ENCODE data around the gene AGL. TPM values are rescaled to one million over a fixed set of nuclear protein-coding genes. Genes with fewer than 3 reads are reported as not detected.
A peak's percentile ranks its signal among the peaks of the same experiment; 100 is the strongest.
"Not testable (repeated sequence)": the region's sequence is repeated elsewhere in the genome, so short reads cannot be mapped to it uniquely, and the experiment has no call there.

The AGL gene
- total RNA-seq, 2 donors from 2014 or later, result 89.2 to 102 TPM

GRCh38 chr1:99969260-99969728 is 119.1 kb downstream of the AGL start:
- Histone ChIP-seq H3K36me3 (ENCODE audit: control insufficient read depth, insufficient read depth, low read length) (peaks cover 23% of the 10 kb centered on the region), H3K9me3 (ENCODE audit: control insufficient read depth, low read length) (no peaks in the 10 kb centered on the region), H3K27me3 (ENCODE audit: control insufficient read depth, insufficient read depth, low read length, poor library complexity, severe bottlenecking) (no peaks in the 10 kb centered on the region), H3K4me3 (ENCODE audit: low read length) (peak overlapping the region; percentile 98), H3K27ac (ENCODE audit: low read depth, low read length) (no peak overlapping the region), H3K9ac (ENCODE audit: extremely low read depth, low read length, poor library complexity, severe bottlenecking) (peak overlapping the region; percentile 83), H3K4me1 (ENCODE audit: control insufficient read depth, insufficient read depth, low read length) (no peaks in the 10 kb centered on the region)
- H3K27ac Mint-ChIP-seq, result peak overlapping the region; percentile 35
- no peak for DNase-seq
- no peaks in the 10 kb centered on the region for H3K27me3 Mint-ChIP-seq (ENCODE audit: insufficient read depth)
- peaks cover 30% of the 10 kb centered on the region for H3K4me1 Mint-ChIP-seq
- peak overlapping the region; percentile 99 for H3K4me3 Mint-ChIP-seq
- no peak for TF ChIP-seq CTCF (conservative IDR thresholded peaks at IDR 0.05)
- peaks cover 16% of the 10 kb centered on the region for H3K36me3 Mint-ChIP-seq (ENCODE audit: low read depth)
- 51 to 71% methylated on average over 2 to 6 of the region's 6 CpGs for whole genome bisulfite sequencing, 2 experiments (ENCODE audit: insufficient coverage in 1 of 2, insufficient read length in 1 of 2)
- no peaks in the 10 kb centered on the region for H3K9me3 Mint-ChIP-seq

- WGBS, 2 experiments (ENCODE audit: insufficient coverage in 1 of 2, insufficient read length in 1 of 2), result 1 to 8% methylated on average over 22 to 74 of the region's 74 CpGs
- Mint-ChIP-seq H3K36me3 (ENCODE audit: low read depth) (peaks cover 21% of the 10 kb centered on the region), H3K9me3 (no peaks in the 10 kb centered on the region), H3K4me3 (peak within 1 kb of the TSS; percentile 99), H3K4me1 (peaks cover 29% of the 10 kb centered on the region), H3K27ac (peak within 1 kb of the TSS; percentile 97), H3K27me3 (ENCODE audit: insufficient read depth) (no peaks in the 10 kb centered on the region)
- H3K27me3 ChIP-seq (ENCODE audit: control insufficient read depth, insufficient read depth, low read length, poor library complexity, severe bottlenecking), result no peaks in the 10 kb centered on the region
- peak; percentile 18 for TF ChIP-seq CTCF (conservative IDR thresholded peaks at IDR 0.05)
- DNase-seq, result peak; percentile 96
- H3K4me3 ChIP-seq (ENCODE audit: low read length), result peak within 1 kb of the TSS; percentile 98
- H3K9ac ChIP-seq (ENCODE audit: extremely low read depth, low read length, poor library complexity, severe bottlenecking), result peak within 1 kb of the TSS; percentile 83
- no peaks in the 10 kb centered on the region for H3K4me1 ChIP-seq (ENCODE audit: control insufficient read depth, insufficient read depth, low read length)
- H3K36me3 ChIP-seq (ENCODE audit: control insufficient read depth, insufficient read depth, low read length), result peaks cover 30% of the 10 kb centered on the region
- no peaks in the 10 kb centered on the region for H3K9me3 ChIP-seq (ENCODE audit: control insufficient read depth, low read length)
- H3K27ac ChIP-seq (ENCODE audit: low read depth, low read length), result no peak within 1 kb of the TSS
These were observed 119.8 kb downstream of the AGL start, which contains the start of gene SLC35A3 for GRCh38 chr1:99969729-99970621. Gene SLC35A3, plus strand, starts transcription at chr1:99969996. Its CDS starts 23,559 bp downstream, at chr1:99993555.

GRCh38 chr1:99970713-99971255 is 120.6 kb downstream of the AGL start:
- no peak for DNase-seq
- no peaks in the 10 kb centered on the region for H3K9me3 ChIP-seq (ENCODE audit: control insufficient read depth, low read length)
- no peaks in the 10 kb centered on the region for H3K4me1 ChIP-seq (ENCODE audit: control insufficient read depth, insufficient read depth, low read length)
- H3K27me3 ChIP-seq (ENCODE audit: control insufficient read depth, insufficient read depth, low read length, poor library complexity, severe bottlenecking), result no peaks in the 10 kb centered on the region
- peak overlapping the region; percentile 83 for H3K9ac ChIP-seq (ENCODE audit: extremely low read depth, low read length, poor library complexity, severe bottlenecking)
- peaks cover 38% of the 10 kb centered on the region for H3K36me3 ChIP-seq (ENCODE audit: control insufficient read depth, insufficient read depth, low read length)
- no peaks in the 10 kb centered on the region for H3K9me3 Mint-ChIP-seq
- 64 to 67% methylated on average over 3 to 7 of the region's 7 CpGs for WGBS, 2 experiments (ENCODE audit: insufficient coverage in 1 of 2, insufficient read length in 1 of 2)
- no peak overlapping the region for H3K27ac ChIP-seq (ENCODE audit: low read depth, low read length)
- H3K4me3 Mint-ChIP-seq, result peak overlapping the region; percentile 99
- H3K4me3 ChIP-seq (ENCODE audit: low read length), result peak overlapping the region; percentile 98
- H3K27ac Mint-ChIP-seq, result peak overlapping the region; percentile 97
- no peaks in the 10 kb centered on the region for H3K27me3 Mint-ChIP-seq (ENCODE audit: insufficient read depth)
- peaks cover 27% of the 10 kb centered on the region for H3K36me3 Mint-ChIP-seq (ENCODE audit: low read depth)
- peaks cover 21% of the 10 kb centered on the region for H3K4me1 Mint-ChIP-seq
- no peak for TF ChIP-seq CTCF (conservative IDR thresholded peaks at IDR 0.05)

- H3K9me3 ChIP-seq (ENCODE audit: control insufficient read depth, low read length); DNase-seq; H3K9me3 Mint-ChIP-seq; H3K27me3 ChIP-seq (ENCODE audit: control insufficient read depth, insufficient read depth, low read length, poor library complexity, severe bottlenecking); H3K4me1 ChIP-seq (ENCODE audit: control insufficient read depth, insufficient read depth, low read length); H3K27ac Mint-ChIP-seq; H3K27me3 Mint-ChIP-seq (ENCODE audit: insufficient read depth); H3K27ac ChIP-seq (ENCODE audit: low read depth, low read length): not testable (repeated sequence)
- Histone ChIP-seq H3K36me3 (ENCODE audit: control insufficient read depth, insufficient read depth, low read length) (peaks cover 50% of the 10 kb centered on the region), H3K9ac (ENCODE audit: extremely low read depth, low read length, poor library complexity, severe bottlenecking) (peak overlapping the region; percentile 17), H3K4me3 (ENCODE audit: low read length) (peak overlapping the region; percentile 98)
- 95% methylated on average over 4 to 7 of the region's 7 CpGs for WGBS, 2 experiments (ENCODE audit: insufficient coverage in 1 of 2, insufficient read length in 1 of 2)
- Mint-ChIP-seq H3K4me3 (peak overlapping the region; percentile 99), H3K4me1 (peaks cover 18% of the 10 kb centered on the region), H3K36me3 (ENCODE audit: low read depth) (peaks cover 36% of the 10 kb centered on the region)
These were observed 121.9 kb downstream of the AGL start for GRCh38 chr1:99972066-99972465.
